ENCODE data around the gene RABEP2.
A peak's percentile ranks its signal among the peaks of the same experiment; 100 is the strongest.
"Not testable (repeated sequence)": the region's sequence is repeated elsewhere in the genome, so short reads cannot be mapped to it uniquely, and the experiment has no call there.

RABEP2 gene

DNA sequence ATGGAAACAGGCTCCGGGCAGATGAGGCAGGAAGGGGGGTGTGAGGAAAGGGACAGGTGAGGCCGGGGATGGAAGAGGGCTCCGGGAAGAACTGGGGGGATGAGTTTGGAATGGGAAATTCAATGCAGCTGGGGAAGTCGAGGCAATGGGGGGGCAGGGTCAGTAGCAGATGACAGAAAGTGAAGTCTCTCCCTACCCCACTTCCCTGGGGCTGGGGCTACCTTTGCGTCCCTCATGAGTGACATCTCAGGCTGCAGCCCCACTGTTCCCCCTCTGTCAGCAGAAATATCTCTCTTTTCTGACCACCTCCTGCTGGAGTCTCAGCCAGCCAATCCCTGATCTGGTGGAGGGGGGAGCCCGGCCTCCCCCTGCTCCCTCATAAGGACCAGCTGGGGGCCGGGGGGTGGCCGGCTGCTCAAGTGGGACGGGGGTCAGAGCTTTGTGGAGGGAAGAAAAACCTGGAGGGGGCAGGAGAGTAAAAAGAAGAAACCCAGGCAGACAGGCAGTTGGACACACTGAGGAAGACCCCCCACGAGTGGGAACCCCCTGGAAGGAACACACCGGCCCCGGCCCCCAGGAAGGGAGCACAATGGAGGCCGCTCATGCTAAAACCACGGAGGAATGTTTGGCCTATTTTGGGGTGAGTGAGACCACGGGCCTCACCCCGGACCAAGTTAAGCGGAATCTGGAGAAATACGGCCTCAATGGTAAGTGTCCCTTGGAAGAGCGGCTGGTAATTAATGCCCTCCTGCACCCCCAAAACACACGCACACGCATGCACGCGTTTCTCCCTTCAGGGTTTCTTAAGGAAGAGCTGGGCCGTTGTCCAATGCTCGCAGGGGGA, 46.7 kb downstream of the RABEP2 start, which contains the start of gene ATP2A1:
TSS of gene ATP2A1 (plus strand) at position 406 of the 844 bp plus-strand sequence. CDS start at position 590, 184 bp downstream.
- DNase-seq, result no peak

DNA sequence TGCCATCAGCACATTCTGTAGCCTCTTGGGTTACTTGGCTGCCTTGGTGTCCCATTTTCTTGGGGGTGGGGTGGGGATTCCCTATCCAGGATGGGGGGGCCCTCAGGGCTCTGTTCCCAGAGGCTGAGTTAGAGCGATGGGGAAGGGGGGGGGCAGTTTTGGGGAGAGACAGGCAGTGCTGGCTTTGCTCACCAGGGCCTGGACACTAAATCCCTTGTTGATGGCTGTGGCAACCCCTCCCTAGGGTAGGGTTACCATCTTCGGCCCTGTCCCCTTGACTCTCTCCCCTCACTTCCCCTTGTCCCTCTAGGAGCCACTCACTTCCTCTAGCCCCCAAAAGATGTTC, 47.4 kb downstream of the RABEP2 start:
- no peak for DNase-seq

DNA sequence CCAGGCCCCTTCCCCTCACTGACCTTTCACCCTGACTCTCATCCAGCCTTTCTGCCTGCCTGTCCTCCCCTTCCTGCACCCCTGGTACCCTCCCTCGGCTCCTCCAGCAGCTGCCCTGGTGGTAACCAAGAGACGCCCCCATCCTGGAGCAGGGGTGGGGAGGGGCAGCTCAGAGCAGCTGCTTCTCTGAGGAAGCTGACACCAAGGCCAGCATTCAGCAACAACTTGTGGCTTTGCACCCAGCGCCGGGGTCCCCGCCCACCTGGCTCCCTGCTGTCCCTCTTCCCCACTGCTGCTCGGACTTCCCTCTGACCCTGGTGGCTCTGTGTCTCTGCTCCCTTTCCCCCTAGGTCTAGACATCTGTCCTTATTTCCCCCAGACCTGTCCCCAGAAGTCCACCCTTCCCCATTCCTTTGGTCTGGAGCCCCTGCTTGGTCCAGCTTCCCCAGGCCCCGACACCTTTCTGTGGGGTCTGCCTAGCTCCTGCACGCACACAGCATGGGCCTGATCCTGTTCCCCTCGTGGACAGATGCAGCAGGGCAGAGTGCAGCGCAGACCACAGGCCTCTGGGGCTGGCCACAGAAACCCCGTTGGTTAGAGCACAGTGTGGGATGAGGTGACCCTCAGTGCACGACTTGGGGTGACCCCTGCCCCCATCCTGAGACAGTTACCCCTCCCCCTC, 47.9 kb downstream of the RABEP2 start:
- no peak for DNase-seq

DNA sequence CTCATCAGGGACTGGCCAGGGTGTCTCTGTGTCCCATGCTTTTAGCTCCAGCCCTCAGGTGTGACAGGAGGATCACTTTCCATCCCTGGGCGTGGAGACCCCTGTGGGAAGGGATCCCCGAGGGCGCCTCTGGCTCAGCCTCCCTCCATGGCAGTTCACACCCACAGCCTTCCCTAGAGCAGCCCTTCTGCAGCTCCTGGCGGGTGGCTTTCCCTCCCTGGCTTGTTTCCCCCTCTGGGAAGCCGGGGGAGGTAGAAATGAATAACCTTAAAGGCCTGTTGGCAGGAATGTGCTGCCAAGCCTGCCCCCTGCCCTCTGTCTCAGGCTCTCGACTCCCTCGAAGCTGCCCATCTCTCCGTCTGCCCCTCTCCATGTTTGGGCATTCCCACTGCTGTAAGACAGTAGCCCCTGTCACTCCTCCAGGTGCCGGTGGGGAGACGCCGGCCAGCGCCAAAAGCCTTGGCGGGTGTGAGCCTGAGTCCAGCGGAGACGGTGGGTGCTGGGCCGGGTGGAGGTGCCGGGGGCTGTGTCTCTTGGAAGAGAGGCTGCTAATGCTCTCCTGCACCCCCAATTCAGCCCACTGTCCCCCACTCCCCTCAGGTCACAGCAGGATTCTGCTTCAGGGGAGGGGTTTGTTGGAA, 48.9 kb downstream of the RABEP2 start:
- no peak for DNase-seq

DNA sequence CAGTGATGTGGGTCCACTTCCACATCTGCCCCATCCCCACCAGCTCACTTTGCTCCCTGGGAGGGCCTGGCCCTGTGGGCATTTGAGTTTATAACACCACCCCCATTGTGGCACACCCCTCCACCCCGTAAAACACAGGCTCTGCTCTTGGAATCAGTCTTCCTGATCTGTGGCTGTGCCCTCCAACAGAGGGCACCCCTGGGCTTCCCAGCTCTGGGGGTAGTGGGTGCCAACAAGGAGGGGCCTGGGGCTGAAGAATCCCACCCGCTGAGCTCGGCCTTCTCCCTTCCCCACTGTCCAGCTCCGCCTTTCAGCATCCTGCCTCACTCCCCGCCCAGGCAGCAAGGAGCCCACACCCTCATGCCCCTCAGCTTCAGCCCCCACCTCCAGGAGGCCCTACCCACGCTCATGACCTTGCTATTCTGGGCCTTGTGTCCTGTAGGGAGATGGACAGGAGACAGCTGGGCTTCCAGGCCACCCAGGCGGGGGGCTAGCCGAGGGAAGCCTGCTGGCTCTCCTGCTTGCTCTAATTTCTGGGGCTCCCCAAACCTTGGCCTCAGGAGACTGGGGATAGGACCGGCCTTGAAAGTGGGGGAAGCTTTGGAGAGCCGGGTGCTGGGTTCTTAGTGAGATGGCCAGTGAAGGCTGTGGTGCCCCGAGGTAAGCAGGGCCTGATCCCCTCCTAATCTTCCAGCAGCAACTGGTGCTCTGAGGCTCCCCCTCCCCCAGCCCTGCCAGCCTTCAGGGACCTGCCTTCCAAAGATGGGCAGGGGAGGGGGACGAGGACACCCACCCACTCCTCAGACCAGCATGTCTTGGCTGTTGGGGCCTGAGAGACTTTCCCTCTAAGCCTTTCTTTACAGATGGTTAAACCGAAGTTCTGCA, 49.7 kb downstream of the RABEP2 start:
- no peak for DNase-seq

DNA sequence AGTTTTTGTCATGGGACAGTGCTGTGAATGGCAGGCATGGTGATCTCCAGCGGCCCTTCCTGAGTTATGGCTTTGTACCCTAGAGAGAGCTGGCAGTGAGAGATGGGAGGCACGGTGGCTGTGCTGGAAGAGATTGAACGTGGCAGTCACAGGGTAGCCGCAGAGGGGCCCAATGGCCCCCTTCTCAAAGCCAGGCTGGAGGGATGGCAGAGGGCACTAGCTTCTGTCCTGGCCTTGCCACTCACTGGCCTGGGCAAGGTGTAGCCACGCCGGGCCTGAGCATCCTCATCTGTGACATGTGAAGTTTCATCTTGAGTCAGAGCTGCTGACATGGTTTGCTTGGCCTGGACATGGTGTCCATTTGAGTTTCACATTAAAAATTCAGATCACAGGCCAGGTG, 50.6 kb downstream of the RABEP2 start:
- DNase-seq, result no peak

DNA sequence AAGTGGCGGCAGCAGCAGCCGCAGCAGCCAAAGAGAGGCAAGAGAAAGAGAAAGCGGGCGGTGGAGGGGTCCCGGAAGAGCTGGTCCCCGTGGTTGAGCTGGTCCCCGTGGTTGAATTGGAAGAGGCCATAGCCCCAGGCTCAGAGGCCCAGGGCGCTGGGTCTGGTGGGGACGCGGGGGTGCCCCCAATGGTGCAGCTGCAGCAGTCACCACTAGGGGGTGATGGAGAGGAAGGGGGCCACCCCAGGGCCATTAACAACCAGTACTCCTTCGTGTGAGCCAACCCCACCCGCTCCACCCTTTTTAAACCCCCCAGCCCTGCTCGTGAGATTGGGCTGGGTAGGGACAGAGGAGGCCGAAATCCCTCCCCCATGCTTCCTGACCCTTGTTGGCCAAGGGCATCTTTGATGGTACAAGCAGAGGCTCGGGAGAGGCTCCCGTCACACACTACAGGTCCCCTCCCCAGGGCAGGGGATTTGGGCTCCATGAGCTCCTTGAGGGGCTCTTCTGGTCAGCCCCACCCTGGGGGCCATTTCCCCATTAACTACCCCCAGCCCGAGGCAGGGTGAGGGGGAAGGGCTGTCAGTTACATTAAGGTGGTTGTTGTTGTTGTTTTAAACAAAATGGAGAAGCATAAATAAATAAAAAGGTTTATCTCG, 51.4 kb downstream of the RABEP2 start:
- peak; percentile 67 for DNase-seq

DNA sequence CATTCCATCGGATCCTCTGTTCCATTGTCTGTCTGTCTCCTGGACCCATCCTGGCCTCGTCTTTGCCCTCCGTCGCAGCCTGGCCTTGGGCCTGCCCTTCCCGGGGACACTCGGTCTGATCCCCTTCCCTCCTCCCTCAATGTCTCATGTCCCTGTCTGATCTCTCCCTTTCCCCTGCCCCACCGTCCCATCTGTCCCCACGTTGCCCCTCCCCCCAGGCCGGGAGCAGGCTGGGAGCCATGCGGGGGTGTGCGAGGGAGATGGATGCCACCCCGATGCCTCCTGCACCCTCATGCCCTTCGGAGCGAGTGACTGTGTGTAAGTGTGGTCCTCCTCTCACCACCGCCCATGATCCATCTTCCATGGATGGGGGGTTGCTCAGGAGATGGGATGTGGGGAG, 52.1 kb downstream of the RABEP2 start:
- no peak for DNase-seq

DNA sequence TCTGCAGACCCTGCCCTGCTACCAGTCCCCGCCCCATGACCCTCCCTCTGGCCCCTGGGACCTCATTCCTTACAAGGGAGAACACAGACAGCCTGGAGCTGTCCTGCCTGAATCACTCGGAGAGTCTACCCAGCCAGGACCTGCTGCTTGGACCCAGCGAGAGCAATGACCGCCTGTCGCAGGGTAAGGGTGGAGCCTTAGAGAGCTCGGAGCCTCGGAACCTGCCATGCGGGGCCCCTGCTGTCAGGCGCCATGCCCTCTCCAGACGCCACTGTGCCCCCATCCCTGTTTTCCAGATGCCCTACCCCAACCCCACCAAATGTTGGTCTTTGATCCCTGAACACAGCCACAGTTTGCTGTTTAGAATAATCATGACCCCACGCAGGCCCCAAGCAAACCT, 55.8 kb downstream of the RABEP2 start:
- DNase-seq, result no peak

DNA sequence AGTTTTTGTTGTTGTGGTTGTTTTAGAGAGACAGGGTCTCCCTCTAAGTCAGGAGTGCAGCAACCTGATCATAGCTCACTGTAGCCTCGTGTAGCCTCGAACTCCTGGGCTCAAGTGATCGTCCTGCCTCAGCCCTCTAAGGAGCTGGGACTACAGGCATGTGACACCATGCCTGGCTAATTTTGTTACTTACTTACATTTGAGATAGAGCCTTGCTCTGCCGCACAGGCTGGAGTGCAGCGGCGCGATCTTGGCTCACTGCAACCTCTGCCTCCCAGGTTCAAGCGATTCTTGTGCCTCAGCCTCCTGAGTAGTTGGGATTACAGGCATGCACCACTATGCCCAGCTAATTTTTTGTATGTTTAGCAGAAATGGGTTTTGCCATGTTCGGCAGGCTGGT, 57.4 kb downstream of the RABEP2 start:
- not testable (repeated sequence) for DNase-seq

DNA sequence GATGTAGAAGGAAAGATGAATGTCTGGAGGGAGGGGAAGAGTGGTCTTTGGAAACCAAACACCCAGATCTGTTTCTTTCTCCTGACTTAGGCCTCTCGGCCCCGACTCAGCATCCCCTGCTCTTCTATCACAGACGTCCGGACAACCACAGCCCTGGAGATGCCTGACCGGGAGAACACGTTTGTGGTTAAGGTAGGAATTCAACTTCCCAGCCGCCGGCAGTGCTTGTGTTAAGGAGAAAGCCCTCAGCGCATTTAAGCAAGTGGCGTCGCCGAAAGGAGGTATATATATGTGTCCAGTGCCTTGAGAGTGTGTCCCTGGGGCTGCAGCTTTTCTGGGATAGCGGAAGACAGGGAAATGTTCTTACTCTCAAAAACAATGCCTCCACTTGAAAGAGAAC, 57.8 kb downstream of the RABEP2 start:
- DNase-seq, result no peak

DNA sequence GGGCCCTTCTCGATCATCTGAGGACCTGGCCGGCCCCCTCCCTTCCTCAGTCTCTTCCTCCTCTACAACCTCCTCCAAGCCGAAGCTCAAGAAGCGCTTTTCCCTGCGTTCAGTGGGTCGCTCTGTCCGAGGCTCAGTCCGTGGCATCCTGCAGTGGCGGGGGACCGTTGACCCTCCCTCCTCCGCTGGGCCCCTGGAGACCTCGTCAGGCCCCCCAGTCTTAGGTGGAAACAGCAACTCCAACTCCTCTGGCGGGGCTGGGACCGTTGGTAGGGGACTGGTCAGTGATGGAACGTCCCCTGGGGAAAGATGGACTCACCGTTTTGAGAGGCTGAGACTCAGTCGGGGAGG, 58.6 kb downstream of the RABEP2 start:
- no peak for DNase-seq

DNA sequence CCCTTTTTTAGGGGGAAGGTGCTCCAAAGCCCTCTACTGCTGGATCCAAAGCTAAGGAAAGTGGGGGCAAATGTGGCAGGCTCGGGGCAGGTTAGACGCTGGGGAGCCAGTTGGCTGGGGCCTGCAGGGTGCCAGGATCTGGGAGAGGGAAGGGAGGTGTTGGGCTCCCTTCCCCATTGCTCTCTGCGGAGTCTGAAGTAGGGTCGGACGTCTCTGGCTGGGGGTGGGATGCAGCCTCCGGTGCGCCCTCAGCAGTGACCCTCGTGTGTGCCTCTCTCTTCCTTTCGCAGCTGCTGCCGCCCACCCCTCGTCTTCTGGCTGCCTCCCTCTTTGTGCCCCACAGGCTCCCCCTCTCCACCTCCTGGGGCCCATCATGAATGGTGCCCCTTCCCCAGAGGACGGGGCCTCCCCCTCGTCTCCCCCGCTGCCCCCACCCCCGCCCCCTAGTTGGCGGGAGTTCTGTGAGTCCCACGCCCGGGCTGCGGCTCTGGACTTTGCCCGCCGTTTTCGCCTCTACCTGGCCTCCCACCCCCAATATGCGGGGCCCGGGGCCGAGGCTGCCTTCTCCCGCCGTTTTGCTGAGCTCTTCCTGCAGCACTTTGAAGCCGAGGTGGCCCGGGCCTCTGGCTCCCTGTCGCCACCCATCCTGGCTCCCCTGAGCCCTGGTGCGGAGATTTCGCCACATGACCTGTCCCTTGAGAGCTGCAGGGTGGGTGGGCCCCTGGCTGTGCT, 59.1 kb downstream of the RABEP2 start:
- DNase-seq, result no peak

DNA sequence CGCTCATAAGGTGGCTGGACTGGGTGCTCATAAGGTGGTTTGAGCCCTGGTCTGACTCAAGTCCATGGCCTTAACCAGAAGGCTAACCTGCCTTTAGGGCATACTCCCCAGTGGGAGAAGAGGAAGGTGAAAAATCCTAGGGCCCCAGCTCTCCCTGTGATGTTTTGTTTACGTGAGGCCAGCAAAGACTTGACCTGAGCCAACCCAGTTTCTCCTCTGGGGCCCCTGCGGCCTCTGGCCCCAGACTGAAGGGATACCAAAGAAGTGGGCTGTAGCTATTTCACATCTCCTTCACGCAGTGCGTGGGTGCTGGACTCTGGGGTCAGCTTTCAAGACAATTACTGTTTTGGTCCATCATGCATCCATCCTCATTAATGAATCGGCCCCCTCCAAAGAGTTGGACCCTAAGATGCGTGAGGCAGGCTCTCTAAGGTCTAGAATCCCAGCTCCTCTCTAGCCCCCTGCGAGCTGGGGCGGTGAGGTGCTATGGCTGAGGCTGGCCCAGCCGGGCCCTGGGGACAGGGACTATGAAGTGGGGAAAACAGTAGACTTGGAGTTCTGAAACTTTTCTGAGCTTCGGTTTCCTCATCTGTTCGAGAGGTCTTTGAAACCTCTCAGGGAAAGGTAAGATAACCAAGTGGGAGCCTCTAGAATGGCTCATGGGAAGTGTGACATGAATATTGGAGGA, 59.9 kb downstream of the RABEP2 start:
- no peak for DNase-seq

DNA sequence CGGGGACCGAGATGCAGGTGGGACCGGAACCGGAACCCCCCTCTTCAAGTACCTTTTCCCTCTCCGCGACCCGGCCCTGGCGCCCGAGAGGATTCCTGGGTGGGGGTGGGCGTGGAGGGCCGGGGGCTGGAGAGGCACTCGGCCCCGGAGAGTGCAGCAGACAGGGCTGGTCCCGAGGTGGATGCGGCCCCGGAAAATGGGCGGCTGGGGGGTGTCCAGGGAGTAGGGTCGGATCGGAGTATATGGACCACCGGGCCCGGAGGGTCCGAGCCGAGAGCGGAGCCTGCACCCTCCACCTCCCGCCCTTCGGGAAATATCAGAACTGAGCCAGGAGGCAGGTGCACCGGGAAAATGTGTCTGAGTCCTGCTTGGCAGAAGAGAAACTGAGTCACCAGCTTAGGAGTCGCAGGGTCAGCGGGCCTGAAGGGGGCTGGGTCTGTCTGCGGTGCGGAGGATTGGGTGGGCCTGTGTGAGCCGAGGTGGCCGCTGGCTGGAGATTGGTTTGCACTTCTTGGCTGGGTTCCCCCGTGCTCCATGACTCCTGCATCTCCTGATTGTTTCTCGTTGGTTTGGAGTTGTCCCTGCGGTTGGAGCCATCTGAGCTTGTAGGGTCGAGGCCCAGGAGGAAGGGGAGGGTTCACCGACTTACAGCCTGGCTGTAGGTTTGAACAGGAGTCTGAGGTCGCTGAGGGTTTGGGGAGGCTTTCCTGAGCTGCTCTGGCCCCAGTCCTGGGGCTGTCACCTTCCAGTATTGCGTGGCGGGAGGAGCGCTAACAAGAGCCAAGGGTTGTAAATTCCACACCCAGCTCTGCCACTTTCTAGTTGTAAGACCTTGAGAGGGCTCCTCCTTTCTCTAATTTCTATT, 60.9 kb downstream of the RABEP2 start:
- DNase-seq, result peak; percentile 27

DNA sequence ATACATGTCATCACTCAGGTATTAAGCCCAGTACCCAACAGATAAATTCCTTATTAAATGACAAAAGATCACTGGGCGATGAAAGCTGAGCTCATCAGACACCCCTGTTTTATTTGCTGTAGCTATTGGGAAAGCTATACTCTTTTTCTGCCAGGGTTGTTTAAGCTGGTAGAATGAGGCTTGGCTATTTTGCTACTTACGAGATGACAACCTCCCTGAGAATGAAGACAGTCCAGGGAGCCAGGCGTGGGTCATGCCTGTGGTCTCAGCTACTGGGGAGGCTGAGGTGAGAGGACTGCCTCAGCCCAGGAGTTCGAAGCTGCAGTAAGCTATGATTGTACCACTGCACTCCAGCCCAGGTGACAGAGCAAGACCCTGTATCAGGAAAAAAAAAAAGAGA, 65.7 kb downstream of the RABEP2 start:
- no peak for DNase-seq

DNA sequence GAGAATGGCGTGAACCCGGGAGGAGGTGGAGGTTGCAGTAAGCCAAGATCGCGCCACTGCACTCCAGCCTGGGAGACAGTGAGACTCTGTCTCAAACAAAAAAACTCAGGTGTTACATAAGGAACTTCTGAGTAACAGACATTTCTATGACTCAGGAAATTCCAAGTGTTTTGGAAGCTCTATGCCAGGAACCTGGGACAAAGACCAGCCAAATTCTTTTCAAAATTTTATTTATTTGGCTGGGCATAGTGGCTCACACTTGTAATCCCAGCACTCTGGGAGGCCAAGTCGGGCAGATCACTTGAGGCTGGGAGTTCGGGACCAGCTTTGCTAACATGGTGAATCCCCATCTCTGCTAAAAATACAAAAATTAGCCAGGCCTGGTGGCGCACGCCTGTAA, 66.6 kb downstream of the RABEP2 start:
- no peak for DNase-seq
